RWPE2 (cell line): ENCODE measurements around the gene KLHL29.
A peak's percentile ranks its signal among the peaks of the same experiment; 100 is the strongest.

Source experiments
- ATAC-seq: fragments of 200-7000 bp; cut with Tn5 transposase; 3 replicates; pipeline ENCODE4 v1.9.1; 2021; ENCODE audit warnings: low read depth
- DNase-seq: peaks from one replicate; pipeline ENCODE4 v3.0.0-alpha.2; 2020; ENCODE audit warnings: low spot score
- H3K27ac ChIP-seq: fragments of 450-650 bp; 2 replicates; pipeline ENCODE4 v1.5.1; 2017; ENCODE audit warnings: mild to moderate bottlenecking; ENCODE audit not compliant: poor library complexity, severe bottlenecking
- H3K27me3 ChIP-seq: fragments of 250-450 bp; sonication (Bioruptor Pico); 2 replicates; pipeline ENCODE4 v1.5.1; 2021; ENCODE audit warnings: mild to moderate bottlenecking, moderate library complexity; ENCODE audit not compliant: insufficient read depth, poor library complexity, severe bottlenecking
- H3K36me3 ChIP-seq: fragments of 250-450 bp; sonication (Bioruptor Pico); 2 replicates; pipeline ENCODE4 v1.5.1; 2020; ENCODE audit warnings: low read depth, mild to moderate bottlenecking, moderate library complexity
- H3K4me1 ChIP-seq: fragments of 250-450 bp; sonication (Bioruptor Pico); 2 replicates; pipeline ENCODE4 v1.5.1; 2021; ENCODE audit warnings: mild to moderate bottlenecking, moderate library complexity; ENCODE audit not compliant: insufficient read depth, poor library complexity, severe bottlenecking
- H3K4me3 ChIP-seq: fragments of 250-450 bp; sonication (Bioruptor Pico); 2 replicates; pipeline ENCODE4 v1.5.1; 2021; ENCODE audit warnings: mild to moderate bottlenecking, moderate library complexity; ENCODE audit not compliant: severe bottlenecking
- H3K9me3 ChIP-seq: fragments of 250-450 bp; sonication (Bioruptor Pico); 2 replicates; pipeline ENCODE4 v1.5.1; 2021; ENCODE audit warnings: mild to moderate bottlenecking, moderate library complexity; ENCODE audit not compliant: severe bottlenecking
- CTCF ChIP-seq: fragments of 450-650 bp; IDR thresholded peaks from one replicate; pipeline ENCODE4 v1.5.1; 2017; ENCODE audit warnings: mild to moderate bottlenecking, moderate library complexity; ENCODE audit not compliant: poor library complexity, severe bottlenecking

The KLHL29 gene

GRCh38 chr2:23485261-23485660 is 100.3 kb downstream of the KLHL29 start:
- no peak for TF ChIP-seq CTCF
- Histone ChIP-seq H3K36me3 (no peaks in the 10 kb centered on the region), H3K9me3 (no peaks in the 10 kb centered on the region), H3K27me3 (no peaks in the 10 kb centered on the region), H3K4me3 (no peak overlapping the region), H3K27ac (no peak overlapping the region), H3K4me1 (peaks cover 14% of the 10 kb centered on the region)
- no peak for DNase-seq
- ATAC-seq, result no peak

- peaks cover 6% of the 10 kb centered on the region for H3K4me1 ChIP-seq
- H3K4me3 ChIP-seq, result no peak overlapping the region
- H3K27me3 ChIP-seq, result no peaks in the 10 kb centered on the region
- no peak for TF ChIP-seq CTCF
- no peaks in the 10 kb centered on the region for H3K36me3 ChIP-seq
- DNase-seq (peak; percentile 12), ATAC-seq (no peak)
- no peaks in the 10 kb centered on the region for H3K9me3 ChIP-seq
- no peak overlapping the region for H3K27ac ChIP-seq
These were observed 101.1 kb downstream of the KLHL29 start for GRCh38 chr2:23485841-23486683.

- Histone ChIP-seq H3K4me1 (peaks cover under 1% of the 10 kb centered on the region), H3K27me3 (no peaks in the 10 kb centered on the region), H3K27ac (no peak overlapping the region), H3K36me3 (no peaks in the 10 kb centered on the region), H3K4me3 (no peak overlapping the region), H3K9me3 (no peaks in the 10 kb centered on the region)
- DNase-seq (peak; percentile 45), ATAC-seq (no peak)
- no peak for TF ChIP-seq CTCF
These were observed 101.7 kb downstream of the KLHL29 start for GRCh38 chr2:23486684-23487075.

- Histone ChIP-seq H3K4me3 (no peak overlapping the region), H3K36me3 (no peaks in the 10 kb centered on the region), H3K9me3 (no peaks in the 10 kb centered on the region), H3K4me1 (peaks cover 5% of the 10 kb centered on the region), H3K27me3 (no peaks in the 10 kb centered on the region), H3K27ac (no peak overlapping the region)
- TF ChIP-seq CTCF, result no peak
- DNase-seq (peak; percentile 19), ATAC-seq (no peak)
These were observed 102.9 kb downstream of the KLHL29 start for GRCh38 chr2:23487735-23488492.
